HepG2 (cell line): Measurements from ENCODE around the gene ARHGDIA. TPM values are rescaled to one million over a fixed set of nuclear protein-coding genes. Genes with fewer than 3 reads are reported as not detected.

Experiments used
- DPF2 ChIP-seq: sonication (generic); formaldehyde crosslinking; IDR thresholded peaks from 2 replicates; pipeline ENCODE4 v1.4.0; 2020; ENCODE audit warnings: mild to moderate bottlenecking, low read depth, missing genetic modification reagents, borderline replicate concordance
- HES4 ChIP-seq: sonication (generic); formaldehyde crosslinking; IDR thresholded peaks from 2 replicates; pipeline ENCODE4 v1.9.0; 2021; ENCODE audit warnings: mild to moderate bottlenecking, missing genetic modification reagents, borderline replicate concordance
- IKZF5 ChIP-seq: IDR thresholded peaks from 2 replicates; pipeline ENCODE4 v1.6.1; 2018; ENCODE audit warnings: missing genetic modification reagents, mild to moderate bottlenecking, missing compliant biosample characterization
- KAT7 ChIP-seq: IDR thresholded peaks from 2 replicates; pipeline ENCODE4 v1.6.1; 2018; ENCODE audit warnings: borderline replicate concordance, missing compliant biosample characterization
- NFE2L1 ChIP-seq: sonication (generic); formaldehyde crosslinking; IDR thresholded peaks from 2 replicates; pipeline ENCODE4 v1.4.0; 2020; ENCODE audit warnings: missing genetic modification reagents, mild to moderate bottlenecking, borderline replicate concordance
- PBX2 ChIP-seq: IDR thresholded peaks from 2 replicates; pipeline ENCODE4 v1.6.1; 2016; ENCODE audit warnings: control low read depth
- SALL1 ChIP-seq: sonication (generic); formaldehyde crosslinking; IDR thresholded peaks from 2 replicates; pipeline ENCODE4 v1.8.0; 2022; ENCODE audit warnings: mild to moderate bottlenecking, missing genetic modification reagents
- SNRNP70 ChIP-seq: fragments of 200-400 bp; formaldehyde crosslinking; IDR thresholded peaks from 2 replicates; pipeline ENCODE4 v1.6.1; 2017; ENCODE audit warnings: mild to moderate bottlenecking, low read depth, low read length, moderate library complexity
- THAP7 ChIP-seq: sonication (generic); formaldehyde crosslinking; IDR thresholded peaks from 2 replicates; pipeline ENCODE4 v1.8.1; 2023; ENCODE audit warnings: mild to moderate bottlenecking, missing genetic modification reagents
- U2AF1 ChIP-seq: fragments of 200-400 bp; formaldehyde crosslinking; optimal IDR thresholded peaks from 2 replicates; pipeline ENCODE3; 2017; ENCODE audit warnings: mild to moderate bottlenecking, low read depth, low read length
- ZNF124 ChIP-seq: sonication (generic); formaldehyde crosslinking; IDR thresholded peaks from 2 replicates; pipeline ENCODE4 v1.4.0; 2020; ENCODE audit warnings: missing genetic modification reagents
- ZNF263 ChIP-seq: sonication (generic); formaldehyde crosslinking; IDR thresholded peaks from 2 replicates; pipeline ENCODE4 v1.4.0; 2020; ENCODE audit warnings: missing genetic modification reagents
- ZNF543 ChIP-seq: sonication (generic); formaldehyde crosslinking; IDR thresholded peaks from 2 replicates; pipeline ENCODE4 v1.4.0; 2020; ENCODE audit warnings: mild to moderate bottlenecking, missing genetic modification reagents
- ZNF556 ChIP-seq: sonication (generic); formaldehyde crosslinking; IDR thresholded peaks from 2 replicates; pipeline ENCODE4 v1.4.0; 2020; ENCODE audit warnings: mild to moderate bottlenecking, missing genetic modification reagents, borderline replicate concordance
- ZNF709 ChIP-seq: sonication (generic); formaldehyde crosslinking; IDR thresholded peaks from 2 replicates; pipeline ENCODE4 v1.5.0; 2020; ENCODE audit warnings: mild to moderate bottlenecking, missing genetic modification reagents
- ZNF724P ChIP-seq: sonication (generic); formaldehyde crosslinking; IDR thresholded peaks from 2 replicates; pipeline ENCODE4 v1.8.0; 2022; ENCODE audit warnings: missing genetic modification reagents, borderline replicate concordance
- ZNF816 ChIP-seq: sonication (generic); formaldehyde crosslinking; IDR thresholded peaks from 2 replicates; pipeline ENCODE4 v1.8.0; 2022; ENCODE audit warnings: missing genetic modification reagents, mild to moderate bottlenecking, borderline replicate concordance
- polyA plus RNA-seq, 8 experiments: library from polyadenylated mRNA; depleted of rRNA in 3 of 8; stranded (reverse) in 7 of 8; unstranded in 1 of 8; fragments of >200 nt; fragmentation: Illumina TruSeq in 4 of 8; extraction: Trizol in 4 of 8; gene quantifications; 2 replicates each; pipeline versions ENCODE4 v1.2.1 to v1.2.3, GENCODE V29; 2011 to 2016; ENCODE audit warnings: low read depth in 4 of 8, missing spikeins in 1 of 8, mixed read lengths in 1 of 8; ENCODE audit not compliant: insufficient read depth in 1 of 8
- total RNA-seq, 5 experiments: library from RNA; depleted of rRNA; stranded (reverse); fragments of >200 nt; fragmentation: Illumina TruSeq; extraction: Trizol; gene quantifications; 2 replicates each; pipeline ENCODE4 v1.2.3, GENCODE V29; 2016; ENCODE audit warnings: low read depth in 1 of 5
- TF ChIP-seq, protein P1 (sequence below): sonication (generic); formaldehyde crosslinking; IDR thresholded peaks from 2 replicates; pipeline ENCODE4 v1.5.1; 2020; ENCODE audit warnings: missing genetic modification reagents, mild to moderate bottlenecking, borderline replicate concordance
- TF ChIP-seq, protein P2 (sequence below): sonication (generic); formaldehyde crosslinking; conservative IDR thresholded peaks from 2 replicates; pipeline ENCODE4 v1.4.0; 2020; ENCODE audit warnings: missing genetic modification reagents
- TF ChIP-seq, protein P3 (sequence below): sonication (generic); formaldehyde crosslinking; IDR thresholded peaks from 2 replicates; pipeline ENCODE4 v1.5.0; 2020; ENCODE audit warnings: missing genetic modification reagents

The ARHGDIA gene
- total and polyA plus RNA-seq, 2 of the 13 experiments (the other 11 are each of a cell fraction or from before 2014, with no cell fraction given) = 40.0 to 64.0 TPM

- TF ChIP-seq ZNF724P (CRISPR knock-in tag) = 0 out of 2 replicates have a peak, but pooled peaks have one; percentile 8
- TF ChIP-seq ZNF709 (CRISPR knock-in tag) = no peak
- no peak for TF ChIP-seq ZNF816 (CRISPR knock-in tag)
- TF ChIP-seq ZNF543 (CRISPR knock-in tag) = no peak
- no peak for TF ChIP-seq SNRNP70
- no peak for TF ChIP-seq IKZF5 (CRISPR knock-in tag)
- no peak for TF ChIP-seq DPF2 (CRISPR knock-in tag)
- no peak for TF ChIP-seq NFE2L1
- TF ChIP-seq ZNF556 (CRISPR knock-in tag) = no peak
- TF ChIP-seq, protein P1, sequence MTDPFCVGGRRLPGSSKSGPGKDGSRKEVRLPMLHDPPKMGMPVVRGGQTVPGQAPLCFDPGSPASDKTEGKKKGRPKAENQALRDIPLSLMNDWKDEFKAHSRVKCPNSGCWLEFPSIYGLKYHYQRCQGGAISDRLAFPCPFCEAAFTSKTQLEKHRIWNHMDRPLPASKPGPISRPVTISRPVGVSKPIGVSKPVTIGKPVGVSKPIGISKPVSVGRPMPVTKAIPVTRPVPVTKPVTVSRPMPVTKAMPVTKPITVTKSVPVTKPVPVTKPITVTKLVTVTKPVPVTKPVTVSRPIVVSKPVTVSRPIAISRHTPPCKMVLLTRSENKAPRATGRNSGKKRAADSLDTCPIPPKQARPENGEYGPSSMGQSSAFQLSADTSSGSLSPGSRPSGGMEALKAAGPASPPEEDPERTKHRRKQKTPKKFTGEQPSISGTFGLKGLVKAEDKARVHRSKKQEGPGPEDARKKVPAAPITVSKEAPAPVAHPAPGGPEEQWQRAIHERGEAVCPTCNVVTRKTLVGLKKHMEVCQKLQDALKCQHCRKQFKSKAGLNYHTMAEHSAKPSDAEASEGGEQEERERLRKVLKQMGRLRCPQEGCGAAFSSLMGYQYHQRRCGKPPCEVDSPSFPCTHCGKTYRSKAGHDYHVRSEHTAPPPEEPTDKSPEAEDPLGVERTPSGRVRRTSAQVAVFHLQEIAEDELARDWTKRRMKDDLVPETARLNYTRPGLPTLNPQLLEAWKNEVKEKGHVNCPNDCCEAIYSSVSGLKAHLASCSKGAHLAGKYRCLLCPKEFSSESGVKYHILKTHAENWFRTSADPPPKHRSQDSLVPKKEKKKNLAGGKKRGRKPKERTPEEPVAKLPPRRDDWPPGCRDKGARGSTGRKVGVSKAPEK (CRISPR knock-in tag) = no peak
- no peak for TF ChIP-seq HES4 (CRISPR knock-in tag)
- TF ChIP-seq PBX2 (CRISPR knock-in tag) = no peak
- TF ChIP-seq U2AF1 = no peak
- TF ChIP-seq THAP7 (CRISPR knock-in tag) = 0 out of 2 replicates have a peak, but pooled peaks have one; percentile 62
- no peak for TF ChIP-seq ZNF124 (CRISPR knock-in tag)
- TF ChIP-seq, protein P2, sequence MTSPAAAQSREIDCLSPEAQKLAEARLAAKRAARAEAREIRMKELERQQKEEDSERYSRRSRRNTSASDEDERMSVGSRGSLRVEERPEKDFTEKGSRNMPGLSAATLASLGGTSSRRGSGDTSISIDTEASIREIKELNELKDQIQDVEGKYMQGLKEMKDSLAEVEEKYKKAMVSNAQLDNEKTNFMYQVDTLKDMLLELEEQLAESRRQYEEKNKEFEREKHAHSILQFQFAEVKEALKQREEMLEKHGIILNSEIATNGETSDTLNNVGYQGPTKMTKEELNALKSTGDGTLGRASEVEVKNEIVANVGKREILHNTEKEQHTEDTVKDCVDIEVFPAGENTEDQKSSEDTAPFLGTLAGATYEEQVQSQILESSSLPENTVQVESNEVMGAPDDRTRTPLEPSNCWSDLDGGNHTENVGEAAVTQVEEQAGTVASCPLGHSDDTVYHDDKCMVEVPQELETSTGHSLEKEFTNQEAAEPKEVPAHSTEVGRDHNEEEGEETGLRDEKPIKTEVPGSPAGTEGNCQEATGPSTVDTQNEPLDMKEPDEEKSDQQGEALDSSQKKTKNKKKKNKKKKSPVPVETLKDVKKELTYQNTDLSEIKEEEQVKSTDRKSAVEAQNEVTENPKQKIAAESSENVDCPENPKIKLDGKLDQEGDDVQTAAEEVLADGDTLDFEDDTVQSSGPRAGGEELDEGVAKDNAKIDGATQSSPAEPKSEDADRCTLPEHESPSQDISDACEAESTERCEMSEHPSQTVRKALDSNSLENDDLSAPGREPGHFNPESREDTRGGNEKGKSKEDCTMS = no peak
- 0 out of 2 replicates have a peak, but pooled peaks have one; percentile 18 for TF ChIP-seq SALL1
- TF ChIP-seq, protein P3, sequence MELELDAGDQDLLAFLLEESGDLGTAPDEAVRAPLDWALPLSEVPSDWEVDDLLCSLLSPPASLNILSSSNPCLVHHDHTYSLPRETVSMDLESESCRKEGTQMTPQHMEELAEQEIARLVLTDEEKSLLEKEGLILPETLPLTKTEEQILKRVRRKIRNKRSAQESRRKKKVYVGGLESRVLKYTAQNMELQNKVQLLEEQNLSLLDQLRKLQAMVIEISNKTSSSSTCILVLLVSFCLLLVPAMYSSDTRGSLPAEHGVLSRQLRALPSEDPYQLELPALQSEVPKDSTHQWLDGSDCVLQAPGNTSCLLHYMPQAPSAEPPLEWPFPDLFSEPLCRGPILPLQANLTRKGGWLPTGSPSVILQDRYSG = no peak
- no peak for TF ChIP-seq KAT7 (CRISPR knock-in tag)
- 0 out of 2 replicates have a peak, but pooled peaks have one; percentile 10 for TF ChIP-seq ZNF263
These were observed 35.5 kb upstream of the ARHGDIA start (continued) for GRCh38 chr17:81906476-81907218.
